Activated CD8-positive, alpha-beta memory T cell treated with anti-CD3 and anti-CD28 coated beads for 1 hour (primary cell): Measurements from ENCODE around the gene RAD51B.
"Not testable (repeated sequence)": the region's sequence is repeated elsewhere in the genome, so short reads cannot be mapped to it uniquely, and the experiment has no call there.

ENCODE experiments used
- DNase-seq, 2 donors: peaks; one replicate each; pipeline ENCODE4 v3.0.0-alpha.2; 2020; ENCODE audit warnings: low read depth in 1 of 2; ENCODE audit errors: extremely low read depth in 1 of 2

The RAD51B gene

GRCh38 chr14:68106456-68106855 lies 286.9 kb downstream of the RAD51B start:
- no peak for DNase-seq

- no peak for DNase-seq
These were observed 287.3 kb downstream of the RAD51B start for GRCh38 chr14:68106905-68107304.

GRCh38 chr14:68109132-68109900 lies 289.7 kb downstream of the RAD51B start:
- no peak for DNase-seq

- DNase-seq, result no peak
These were observed 291.7 kb downstream of the RAD51B start for GRCh38 chr14:68111097-68111852.

GRCh38 chr14:68111853-68112270 lies 292.3 kb downstream of the RAD51B start:
- DNase-seq, result no peak

- no peak for DNase-seq
These were observed 292.9 kb downstream of the RAD51B start for GRCh38 chr14:68112442-68112841.

GRCh38 chr14:68113343-68113930 lies 293.9 kb downstream of the RAD51B start:
- no peak for DNase-seq

GRCh38 chr14:68115952-68116351 lies 296.4 kb downstream of the RAD51B start:
- DNase-seq, result not testable (repeated sequence)

- DNase-seq, result no peak
These were observed 303.1 kb downstream of the RAD51B start for GRCh38 chr14:68122651-68123050.

GRCh38 chr14:68124050-68124449 lies 304.5 kb downstream of the RAD51B start:
- no peak for DNase-seq

GRCh38 chr14:68124979-68125731 lies 305.6 kb downstream of the RAD51B start:
- DNase-seq, result no peak

GRCh38 chr14:68127166-68127565 lies 307.6 kb downstream of the RAD51B start:
- DNase-seq, result no peak

GRCh38 chr14:68131907-68132306 lies 312.3 kb downstream of the RAD51B start:
- no peak for DNase-seq

- DNase-seq, result no peak
These were observed 313.1 kb downstream of the RAD51B start for GRCh38 chr14:68132563-68133121.

- no peak for DNase-seq
These were observed 314.3 kb downstream of the RAD51B start for GRCh38 chr14:68133856-68134255.

GRCh38 chr14:68135028-68135427 lies 315.4 kb downstream of the RAD51B start:
- no peak for DNase-seq

- DNase-seq, result no peak
These were observed 316.0 kb downstream of the RAD51B start for GRCh38 chr14:68135566-68135965.

GRCh38 chr14:68137704-68138619 lies 318.4 kb downstream of the RAD51B start:
- DNase-seq, result no peak

GRCh38 chr14:68139431-68140075 lies 320.0 kb downstream of the RAD51B start:
- DNase-seq, result no peak
